GM21786 (cell line): ENCODE measurements around the gene SIGLEC12.
"Not testable (repeated sequence)": the region's sequence is repeated elsewhere in the genome, so short reads cannot be mapped to it uniquely, and the experiment has no call there.

Experiments used
- ATAC-seq: cut with Tn5 transposase; IDR thresholded peaks from one replicate; pipeline ENCODE4 v1.9.1; 2021; ENCODE audit not compliant: unreplicated experiment

SIGLEC12 gene

DNA sequence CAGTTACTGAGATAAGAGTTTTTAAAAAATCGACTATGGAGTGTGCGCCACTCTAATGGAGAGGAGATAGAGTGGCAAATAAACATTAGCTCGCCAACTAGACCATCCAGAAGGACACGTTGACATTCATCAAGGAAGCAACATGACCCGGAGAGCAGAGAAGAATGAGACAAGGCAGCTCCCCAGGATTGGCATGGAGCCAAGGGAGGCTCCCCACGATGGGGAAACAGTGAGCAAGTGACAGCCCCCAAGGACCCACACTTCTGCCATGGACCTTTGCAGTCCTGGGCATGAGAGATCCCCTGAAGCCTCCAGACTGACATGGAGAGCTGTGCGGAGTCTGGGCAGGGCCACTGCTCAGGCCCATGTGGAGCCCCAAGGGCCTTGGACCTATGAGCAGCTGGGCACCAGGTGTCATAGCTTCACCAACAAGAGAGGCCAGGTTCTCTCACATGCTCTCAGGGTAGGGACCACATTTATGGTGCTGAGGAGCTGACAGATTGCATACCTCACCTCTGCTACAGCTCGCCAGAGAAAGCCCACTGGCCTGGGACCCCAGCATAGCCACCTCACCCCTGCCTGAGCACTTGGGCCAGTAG is 23.2 kb upstream of the SIGLEC12 start:
- no peak for ATAC-seq

DNA sequence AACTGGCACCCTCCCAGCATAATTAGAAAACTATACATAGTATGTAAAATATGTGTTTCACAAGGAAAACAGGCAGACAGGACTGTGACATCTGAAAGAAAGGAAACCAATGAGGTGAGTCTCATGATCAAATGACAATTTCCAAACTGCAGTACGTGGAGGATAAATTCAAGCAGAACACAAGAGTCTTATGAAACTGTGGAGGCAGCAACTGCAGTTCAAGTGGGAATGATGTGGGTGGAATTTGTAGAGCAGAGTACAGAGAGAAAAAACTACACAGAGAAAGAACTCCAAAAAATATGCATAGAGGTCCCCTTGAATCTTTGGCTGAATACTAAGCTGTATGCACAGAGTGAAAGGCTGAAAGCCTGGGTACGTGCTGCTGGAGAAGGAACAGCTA is 20.2 kb upstream of the SIGLEC12 start:
- no peak for ATAC-seq

DNA sequence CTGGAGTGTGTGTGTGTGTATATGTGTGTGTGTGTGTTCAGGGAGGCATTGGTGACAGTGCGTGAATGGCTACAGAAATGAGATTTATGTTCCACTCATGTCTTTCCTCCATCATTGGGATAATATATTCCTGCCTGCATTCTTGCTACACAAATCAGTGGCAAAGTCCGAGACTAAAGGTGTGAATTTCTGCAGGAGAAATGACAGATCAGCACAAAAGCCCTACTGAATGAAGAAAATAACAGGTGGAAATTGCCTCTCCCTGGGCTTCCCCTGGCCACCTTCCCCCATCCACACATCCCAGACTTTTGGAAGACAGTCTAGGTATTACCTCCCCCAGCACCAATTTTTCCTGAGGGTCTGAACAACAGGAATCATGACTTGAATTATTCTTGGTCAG is 19.8 kb upstream of the SIGLEC12 start:
- ATAC-seq, result no peak

DNA sequence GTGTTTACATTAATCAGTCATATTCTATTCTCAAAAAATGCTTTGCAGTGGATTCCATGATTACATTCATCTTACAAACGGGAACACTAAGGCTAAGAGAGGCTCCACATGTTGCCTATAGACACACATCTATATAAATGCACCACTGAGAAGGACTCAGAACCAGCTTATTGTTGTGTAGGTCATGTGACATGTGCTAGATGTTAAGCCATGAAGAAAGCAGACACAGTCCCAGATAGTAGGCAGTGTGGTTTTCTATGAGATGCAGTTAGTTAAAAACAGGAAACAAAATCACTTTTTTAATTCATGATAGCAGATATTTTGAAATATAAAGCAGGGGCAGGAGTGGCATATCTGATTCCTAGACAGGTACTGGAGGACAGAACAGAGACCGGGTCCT is 19.1 kb upstream of the SIGLEC12 start:
- ATAC-seq, result no peak

DNA sequence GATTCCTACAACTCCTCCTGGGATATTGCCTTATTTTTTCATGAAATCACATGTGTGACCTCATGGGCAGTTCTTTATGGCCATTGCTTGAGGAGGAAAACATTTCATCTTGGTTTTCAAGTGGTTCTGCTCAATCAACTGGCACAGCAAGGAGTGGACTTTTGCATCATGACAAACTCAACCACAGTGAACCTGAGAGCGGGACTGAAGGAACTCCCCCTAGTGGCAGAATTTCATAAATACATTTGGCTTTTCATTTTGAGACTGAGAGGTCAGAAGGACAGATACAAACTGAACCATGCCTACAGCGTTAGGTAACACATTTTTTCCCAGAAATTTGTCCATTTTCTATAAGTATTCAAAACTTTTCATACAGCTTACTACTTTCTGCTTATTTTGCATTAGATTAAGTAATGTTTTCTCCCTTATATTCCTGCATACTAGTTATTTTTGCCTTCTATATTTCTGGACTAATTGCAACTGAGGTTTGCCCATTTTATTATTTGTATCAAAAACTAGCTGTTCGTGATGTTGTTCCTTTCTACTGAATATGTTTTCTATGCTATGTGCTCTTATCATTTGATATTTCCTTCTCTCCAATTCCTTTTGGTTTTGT is 13.4 kb upstream of the SIGLEC12 start:
- ATAC-seq, result no peak

DNA sequence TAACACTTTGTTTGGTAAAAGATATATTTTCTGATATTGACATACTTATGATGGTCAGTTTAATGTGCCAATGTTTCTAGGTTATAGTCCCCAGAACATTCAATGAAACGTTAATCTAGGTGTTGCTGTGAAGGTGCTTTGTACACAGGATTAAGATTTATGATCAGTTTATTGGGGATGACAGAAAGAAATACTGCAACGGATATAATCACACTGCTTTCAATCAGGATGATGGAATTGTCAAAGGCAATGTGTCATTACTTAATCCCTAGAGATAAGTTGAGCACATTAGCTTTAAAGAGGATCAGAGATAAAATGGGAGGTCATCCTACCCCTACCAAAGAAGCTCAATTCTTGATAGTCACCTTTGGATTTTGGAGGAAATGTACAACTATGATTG is 12.4 kb upstream of the SIGLEC12 start:
- no peak for ATAC-seq

DNA sequence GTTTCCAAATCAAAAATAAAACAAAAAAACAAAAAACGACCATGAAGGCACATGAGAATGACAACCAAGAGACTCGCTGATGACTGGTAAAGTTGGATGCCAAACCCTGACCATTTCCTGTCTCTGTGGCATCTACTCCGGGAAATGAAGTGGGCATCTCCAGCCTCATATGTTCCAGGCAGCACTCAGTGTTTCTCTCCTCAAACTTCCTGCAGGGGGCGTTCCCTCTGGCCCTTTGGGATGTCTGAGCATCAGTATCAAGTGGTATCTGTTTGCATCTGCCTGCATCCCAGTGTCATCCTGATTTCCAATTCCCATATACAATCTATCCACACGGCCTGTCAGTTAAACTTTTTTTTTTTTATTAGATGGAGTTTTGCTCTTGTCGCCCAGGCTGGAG is 9.8 kb upstream of the SIGLEC12 start:
- no peak for ATAC-seq

DNA sequence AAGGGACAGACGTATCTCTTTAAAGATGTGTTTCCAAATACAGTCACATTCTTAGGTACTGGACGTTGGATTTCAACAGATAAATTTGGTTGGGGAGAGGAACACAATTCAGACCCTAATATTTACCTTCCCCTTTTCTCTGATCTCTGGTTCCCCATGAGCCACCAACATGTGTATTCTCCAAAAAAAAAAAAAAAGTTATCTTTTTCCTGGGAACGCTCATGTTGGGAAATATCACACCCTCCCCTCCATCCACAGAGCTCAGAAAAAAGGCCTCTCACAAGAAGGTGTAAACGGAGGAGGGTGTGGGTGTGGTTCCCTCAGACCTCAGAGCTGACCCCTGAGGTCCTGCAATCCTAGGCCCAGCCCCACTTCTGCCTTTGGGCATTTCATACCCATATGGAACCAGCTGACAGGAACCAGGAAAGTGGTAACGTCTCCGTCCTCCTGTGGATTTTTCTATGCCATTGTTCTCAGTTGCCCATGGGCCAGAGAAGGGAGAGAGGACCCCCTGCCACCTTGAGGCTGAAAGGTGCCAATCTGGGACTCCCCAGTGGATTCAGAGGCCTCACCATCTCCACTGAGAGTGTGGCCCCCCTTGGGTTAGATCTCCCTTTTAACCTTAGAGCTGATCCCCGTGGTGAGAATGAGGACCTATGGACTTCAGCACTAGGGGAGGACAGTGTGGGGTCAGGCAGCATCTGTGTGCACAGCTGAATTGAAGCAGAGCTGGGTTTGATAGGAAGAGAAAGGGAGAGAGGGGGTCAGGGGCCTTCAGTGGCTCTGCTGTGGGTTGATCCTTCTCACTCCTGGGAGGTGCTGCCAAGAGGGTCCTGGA is 8.4 kb upstream of the SIGLEC12 start:
- no peak for ATAC-seq

DNA sequence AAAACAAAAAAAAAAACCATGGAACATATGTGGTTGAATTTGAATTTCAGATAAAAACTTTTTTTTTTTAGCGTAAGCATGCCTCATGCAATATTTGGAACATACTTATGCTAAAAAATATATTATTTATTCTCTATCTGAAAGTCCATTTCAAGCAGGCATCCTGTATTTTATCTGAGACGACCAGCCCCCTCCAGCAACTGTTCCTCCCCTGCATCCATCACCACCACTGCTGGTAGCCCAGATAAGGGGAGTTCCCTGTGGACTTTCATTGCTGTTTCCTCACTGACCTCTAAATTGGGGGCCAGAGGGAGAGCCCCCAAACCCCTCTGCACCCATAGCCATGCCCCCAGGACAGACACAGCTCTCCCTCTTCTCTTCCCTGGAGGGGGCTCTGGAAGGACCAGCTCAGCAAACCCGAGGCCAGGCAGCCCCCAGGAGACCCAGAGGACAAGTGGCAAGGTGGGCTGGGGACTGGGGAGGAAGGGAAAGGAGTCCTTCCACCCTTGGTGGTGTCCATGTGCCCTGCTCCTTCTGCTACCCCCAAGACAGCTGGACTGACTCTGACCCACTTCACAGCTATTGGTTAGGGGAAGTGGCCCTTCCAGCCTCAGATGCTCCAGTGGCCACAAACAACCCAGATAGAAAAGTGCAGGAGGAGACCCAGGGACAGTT is 6.6 kb upstream of the SIGLEC12 start:
- ATAC-seq, result no peak

DNA sequence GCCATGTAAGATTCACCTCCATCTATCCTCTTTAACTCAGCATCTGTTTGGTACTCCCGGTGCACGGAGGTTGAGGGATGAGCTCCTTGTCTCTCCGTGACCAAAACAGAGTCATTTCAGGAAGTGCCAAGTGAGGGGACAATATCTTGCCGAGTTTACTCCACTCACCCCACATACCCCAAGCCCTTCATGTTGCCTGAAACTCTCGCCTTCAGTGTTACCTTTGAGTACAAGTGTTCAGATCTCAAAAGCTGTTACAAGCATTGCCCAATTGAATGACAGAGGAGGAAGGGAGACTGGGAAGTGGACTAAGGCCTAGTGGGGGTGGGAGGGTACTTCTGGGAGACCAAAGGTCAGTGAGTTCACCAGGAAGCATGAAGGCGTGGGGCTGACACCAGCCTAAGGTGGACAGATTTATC is 6.0 kb upstream of the SIGLEC12 start:
- no peak for ATAC-seq

DNA sequence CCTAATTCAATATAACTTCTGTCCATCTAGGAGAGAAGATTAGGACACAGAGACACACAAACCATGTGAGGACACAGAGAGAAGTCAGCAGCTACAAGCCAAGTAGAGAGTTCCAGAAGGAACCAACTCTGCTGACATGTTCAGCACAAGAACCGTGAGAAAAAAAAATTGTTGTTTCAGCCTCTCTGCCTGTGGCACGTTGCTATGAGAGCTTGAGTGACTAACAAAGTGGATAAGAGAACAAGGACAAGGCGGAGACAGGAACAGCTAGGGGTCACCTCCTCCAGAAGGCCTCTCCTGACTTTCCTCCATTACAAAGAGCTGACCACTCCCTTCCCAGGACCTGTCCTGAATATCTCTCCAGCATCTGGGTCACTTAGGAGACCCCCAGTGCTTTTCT is 5.6 kb upstream of the SIGLEC12 start:
- no peak for ATAC-seq

DNA sequence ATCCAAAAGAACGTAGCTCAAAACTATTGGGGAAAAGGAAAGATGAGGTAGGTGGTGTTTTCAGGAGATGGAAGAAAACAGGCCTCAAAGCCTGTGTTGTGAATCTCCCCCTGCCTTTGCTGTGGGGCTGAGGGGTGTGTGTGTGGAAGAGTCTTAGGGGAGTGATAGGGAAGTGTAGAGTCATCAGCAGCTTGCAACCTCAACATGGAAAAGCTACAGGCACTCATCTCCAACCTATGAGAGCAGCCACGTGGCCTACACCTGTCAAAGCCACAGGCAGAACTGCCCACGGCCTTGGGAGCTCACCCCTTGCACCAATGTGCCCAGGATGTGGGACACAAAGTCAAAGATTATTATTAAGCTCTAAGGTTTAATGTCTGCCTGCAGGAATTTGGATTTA is 4.3 kb upstream of the SIGLEC12 start:
- no peak for ATAC-seq

DNA sequence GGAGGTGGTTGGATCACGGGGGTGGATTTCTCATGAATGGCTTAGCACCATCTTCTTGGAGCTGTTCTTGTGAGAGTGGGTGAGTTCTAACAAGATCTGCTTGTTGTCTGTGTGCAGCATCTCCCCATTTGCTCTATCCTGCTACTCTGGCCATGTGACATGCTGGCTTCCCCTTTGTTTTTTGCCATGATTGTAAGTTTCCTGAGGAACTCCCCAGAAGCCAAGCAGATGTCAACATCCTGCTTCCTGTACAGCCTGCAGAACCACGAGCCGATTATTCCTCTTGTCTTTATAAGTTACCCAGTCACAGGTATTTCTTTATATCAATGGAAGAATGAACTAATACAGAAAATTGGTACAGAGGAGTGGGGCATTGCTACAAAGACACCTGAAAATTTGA is 2.3 kb upstream of the SIGLEC12 start:
- no peak for ATAC-seq

DNA sequence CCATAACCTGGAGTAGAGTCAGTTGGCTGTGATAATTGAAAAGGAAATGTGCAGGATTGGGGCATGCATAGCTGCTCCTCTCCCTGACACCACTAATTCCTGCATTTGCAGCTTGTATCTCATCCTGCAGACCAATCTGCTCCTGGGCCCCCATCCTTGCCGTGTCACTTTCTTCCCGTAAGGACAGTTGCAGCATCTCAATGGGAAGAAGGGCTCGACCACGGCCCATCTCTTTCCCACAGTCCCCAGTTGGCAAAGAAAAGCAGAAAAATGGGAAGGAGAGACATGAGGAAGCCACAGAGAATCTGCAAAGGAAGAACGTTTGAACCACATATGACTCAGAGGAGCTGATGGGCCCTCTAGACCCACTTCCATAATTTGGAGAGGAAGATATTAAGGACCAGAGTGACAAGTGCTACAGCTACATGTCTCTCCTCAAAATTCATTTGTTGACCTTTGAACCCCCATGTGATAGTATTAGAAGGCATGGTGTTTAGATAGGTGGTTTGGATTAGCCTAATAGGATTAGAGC is 1.8 kb upstream of the SIGLEC12 start:
- no peak for ATAC-seq

DNA sequence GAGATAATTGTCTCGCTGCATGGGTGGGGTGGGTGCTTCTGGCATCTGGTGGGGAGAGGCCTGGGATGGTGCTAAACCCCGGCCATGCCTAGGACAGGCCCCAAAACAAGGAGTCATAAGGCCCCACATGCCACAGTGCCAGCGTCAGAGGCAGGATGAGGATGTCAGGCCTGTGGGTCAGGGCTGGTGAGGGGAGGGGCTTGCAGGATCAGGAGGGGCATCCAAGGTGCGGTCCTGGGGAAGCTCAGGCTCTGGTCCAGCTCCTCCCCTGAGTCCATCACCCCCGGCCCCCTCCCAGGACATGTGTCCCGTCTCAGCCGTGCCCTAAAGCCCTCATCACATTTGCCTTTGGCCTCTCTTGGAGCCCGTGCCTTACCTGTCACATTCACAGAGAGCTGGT is 669 bp downstream of the SIGLEC12 start:
- not testable (repeated sequence) for ATAC-seq

DNA sequence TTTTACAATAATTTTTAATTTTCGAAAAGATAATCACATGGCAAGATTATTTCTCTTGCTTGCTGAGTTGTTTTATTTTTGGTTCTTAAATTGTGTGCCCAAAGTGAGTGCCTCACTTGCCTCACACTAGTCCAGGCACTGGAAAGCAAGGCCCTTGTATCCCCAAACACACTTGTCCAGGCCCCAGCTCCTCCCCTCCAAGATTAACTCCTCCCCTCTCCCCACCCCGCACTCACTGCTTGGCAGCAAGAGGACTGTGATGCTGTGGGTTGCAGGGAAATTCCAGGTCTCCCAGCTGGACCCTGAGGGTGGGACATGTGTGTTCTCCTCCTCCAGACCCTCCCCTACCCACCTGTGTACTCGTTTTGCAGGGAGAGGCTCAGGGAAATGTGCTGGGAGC is 3.9 kb downstream of the SIGLEC12 start:
- no peak for ATAC-seq

DNA sequence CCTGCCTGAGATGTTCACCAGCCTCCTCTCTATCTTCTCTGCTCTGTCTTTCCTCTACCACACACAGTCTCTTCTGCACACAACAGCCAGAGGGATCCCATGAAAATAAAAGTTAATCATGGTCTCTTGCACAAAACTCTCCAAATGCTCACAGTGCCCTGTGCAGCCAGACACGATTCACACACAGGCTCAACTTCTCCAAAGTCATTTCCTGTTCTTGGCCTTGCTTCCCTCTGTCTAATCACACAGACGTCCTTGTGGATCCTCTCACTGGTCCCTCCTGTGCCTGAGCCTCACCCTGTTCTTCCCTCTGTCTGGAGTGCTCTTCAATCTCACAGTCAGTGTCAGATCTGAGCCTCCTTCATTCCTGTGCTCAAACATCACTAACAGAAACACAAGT is 7.8 kb downstream of the SIGLEC12 start:
- no peak for ATAC-seq

DNA sequence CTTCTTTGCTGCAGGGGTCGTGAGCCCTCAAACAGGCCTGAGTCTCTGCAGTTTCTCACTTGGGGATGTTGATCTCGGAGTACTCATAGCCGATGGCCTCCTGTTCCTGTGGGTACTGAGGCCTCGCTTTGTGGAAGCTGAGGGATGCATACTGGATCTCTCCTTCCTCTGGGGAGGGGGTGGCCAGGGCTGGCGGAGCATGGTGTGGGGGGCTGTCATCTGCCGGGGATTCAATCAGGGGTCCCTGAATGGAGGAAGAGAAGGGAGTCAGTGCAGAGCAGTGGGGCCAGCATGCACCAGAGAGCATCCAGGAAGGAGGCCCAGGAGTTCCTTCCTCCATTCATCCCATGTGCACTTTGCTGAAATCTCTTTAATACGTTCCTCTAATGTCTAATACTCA is 10.0 kb downstream of the SIGLEC12 start:
- no peak for ATAC-seq

DNA sequence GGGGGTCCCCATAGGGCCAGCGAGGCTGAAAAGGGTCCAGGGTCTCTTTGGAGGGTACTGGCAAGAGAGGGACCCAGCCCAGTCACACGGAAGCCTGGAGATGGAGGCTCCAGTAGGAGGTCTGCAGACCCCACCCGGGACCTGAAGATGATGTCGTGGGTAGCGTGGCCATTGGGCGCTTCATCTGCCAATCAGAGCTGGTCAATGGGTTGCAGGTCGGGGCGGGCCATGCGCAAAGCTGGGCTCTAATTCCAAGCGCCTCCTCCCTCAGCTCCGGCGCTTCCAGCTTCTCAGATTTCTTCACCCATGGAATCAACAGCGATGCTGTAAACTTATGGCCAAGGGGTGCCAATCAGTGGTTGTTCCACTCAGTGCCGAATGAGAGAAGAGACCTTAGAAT is 10.9 kb downstream of the SIGLEC12 start:
- no peak for ATAC-seq

DNA sequence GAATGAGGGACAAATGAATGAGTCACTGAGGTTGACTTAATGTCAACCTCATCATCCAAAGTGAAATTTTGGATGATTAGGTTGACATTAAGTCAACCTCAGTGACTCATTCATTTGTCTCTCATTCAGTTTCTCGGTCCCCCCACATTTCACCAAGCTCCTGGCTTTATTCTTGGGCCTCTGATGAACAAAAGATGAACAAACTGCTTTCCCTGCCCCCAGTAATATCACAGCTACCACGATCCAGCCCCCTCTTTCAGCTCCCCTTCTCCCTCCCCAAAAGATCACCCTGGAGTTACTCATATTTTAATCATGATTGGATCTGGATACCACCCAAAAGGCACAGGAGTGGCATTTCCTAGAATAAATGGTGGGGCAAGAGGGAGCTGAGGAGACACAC is 12.5 kb downstream of the SIGLEC12 start:
- no peak for ATAC-seq

DNA sequence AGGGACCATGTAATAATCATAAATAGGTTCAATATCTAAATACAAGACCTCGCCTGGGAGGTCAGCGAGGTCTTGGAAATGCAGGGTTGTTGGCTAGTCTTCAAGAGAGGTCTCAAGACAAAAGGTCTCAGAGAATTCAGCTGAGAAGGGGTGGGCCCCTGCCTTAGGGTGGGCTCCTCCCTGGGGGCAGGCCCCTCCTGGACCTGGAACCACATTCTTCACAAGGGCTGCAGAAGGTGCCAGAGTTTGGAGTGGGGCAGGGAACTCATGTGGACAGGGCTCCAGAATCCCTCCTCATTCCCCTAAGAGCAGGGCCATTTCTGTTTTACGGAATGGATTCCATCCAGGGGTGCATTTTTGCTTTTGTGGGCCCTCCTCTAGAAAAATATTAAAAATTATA is 13.1 kb downstream of the SIGLEC12 start:
- no peak for ATAC-seq
